ENCODE data around the gene ZNF329.

DNA sequence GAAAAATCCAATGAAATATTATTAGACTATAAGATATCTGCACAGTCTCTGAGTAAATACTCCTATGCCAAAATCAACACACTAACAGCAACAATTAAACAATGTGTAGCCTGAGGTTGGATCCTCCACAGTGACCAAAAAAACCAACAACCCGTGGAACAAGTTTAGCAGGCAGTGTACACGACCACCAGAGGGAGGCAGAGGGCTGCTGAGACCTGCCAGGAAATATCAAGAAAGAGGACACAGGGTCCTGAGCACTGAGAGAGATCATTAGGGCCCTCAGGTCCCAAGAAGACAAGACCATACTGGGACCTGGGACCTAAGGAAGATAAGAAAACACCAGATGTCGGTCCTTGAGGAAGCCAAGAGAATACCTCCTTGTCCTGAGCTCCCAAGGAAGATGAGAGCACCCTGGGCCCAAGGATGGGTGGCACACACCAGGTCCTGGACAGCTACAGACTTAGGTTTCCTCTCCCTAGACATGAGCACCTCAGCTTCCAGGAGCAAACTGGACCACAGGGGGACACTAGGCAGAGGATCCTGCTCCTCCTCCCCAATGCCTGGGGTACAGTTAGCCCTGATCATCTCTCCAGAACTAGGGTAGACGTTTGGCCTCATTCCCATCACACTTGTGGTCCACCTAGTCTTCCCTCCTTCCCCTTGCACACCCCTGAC is 31.4 kb upstream of the ZNF329 start:
- TF ChIP-seq, protein P1, sequence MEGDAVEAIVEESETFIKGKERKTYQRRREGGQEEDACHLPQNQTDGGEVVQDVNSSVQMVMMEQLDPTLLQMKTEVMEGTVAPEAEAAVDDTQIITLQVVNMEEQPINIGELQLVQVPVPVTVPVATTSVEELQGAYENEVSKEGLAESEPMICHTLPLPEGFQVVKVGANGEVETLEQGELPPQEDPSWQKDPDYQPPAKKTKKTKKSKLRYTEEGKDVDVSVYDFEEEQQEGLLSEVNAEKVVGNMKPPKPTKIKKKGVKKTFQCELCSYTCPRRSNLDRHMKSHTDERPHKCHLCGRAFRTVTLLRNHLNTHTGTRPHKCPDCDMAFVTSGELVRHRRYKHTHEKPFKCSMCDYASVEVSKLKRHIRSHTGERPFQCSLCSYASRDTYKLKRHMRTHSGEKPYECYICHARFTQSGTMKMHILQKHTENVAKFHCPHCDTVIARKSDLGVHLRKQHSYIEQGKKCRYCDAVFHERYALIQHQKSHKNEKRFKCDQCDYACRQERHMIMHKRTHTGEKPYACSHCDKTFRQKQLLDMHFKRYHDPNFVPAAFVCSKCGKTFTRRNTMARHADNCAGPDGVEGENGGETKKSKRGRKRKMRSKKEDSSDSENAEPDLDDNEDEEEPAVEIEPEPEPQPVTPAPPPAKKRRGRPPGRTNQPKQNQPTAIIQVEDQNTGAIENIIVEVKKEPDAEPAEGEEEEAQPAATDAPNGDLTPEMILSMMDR (conservative IDR thresholded peaks at IDR 0.05), result peak; percentile 68
- TF ChIP-seq EZH2 (IDR thresholded peaks at IDR 0.05; ENCODE audit: low read depth), result no peak
